CD14-positive monocyte (primary cell): ENCODE measurements around the gene STXBP4. TPM values are rescaled to one million over a fixed set of nuclear protein-coding genes. Genes with fewer than 3 reads are reported as not detected.

Experiments
- DNase-seq, 3 donors: peaks; one replicate each; pipeline ENCODE4 v3.0.0-alpha.2; 2011 to 2022
- H2AFZ ChIP-seq: 2 replicates; pipeline ENCODE4 v1.6.0; 2012; ENCODE audit warnings: mild to moderate bottlenecking, low read depth, low read length, inconsistent platforms; ENCODE audit not compliant: insufficient read depth, poor library complexity, severe bottlenecking
- H3K27ac ChIP-seq, 2 donors: 1 replicate in 1 of 2; 2 replicates in 1 of 2; pipeline ENCODE4 v1.5.1; 2012 to 2013; ENCODE audit warnings: low read length in 2 of 2, control low read depth in 1 of 2, inconsistent platforms in 1 of 2, low read depth in 1 of 2, mild to moderate bottlenecking in 1 of 2
- H3K27me3 ChIP-seq, 2 donors: one replicate each; pipeline versions ENCODE4 v1.6.0 to v1.6.1; 2011 to 2013; ENCODE audit warnings: low read length in 2 of 2; ENCODE audit not compliant: control insufficient read depth in 2 of 2, insufficient read depth in 2 of 2
- H3K36me3 ChIP-seq, 2 donors: replicated peaks in 1 of 2; 1 replicate in 1 of 2; 2 replicates in 1 of 2; pipeline versions ENCODE4 v1.5.1 to v1.6.1; 2012 to 2013; ENCODE audit warnings: low read length in 2 of 2, control low read depth in 1 of 2, inconsistent platforms in 1 of 2, mild to moderate bottlenecking in 1 of 2; ENCODE audit not compliant: insufficient read depth in 2 of 2, control insufficient read depth in 1 of 2
- H3K4me1 ChIP-seq, 2 donors: 1 replicate in 1 of 2; 2 replicates in 1 of 2; pipeline versions ENCODE4 v1.5.1 to v1.6.1; 2012 to 2013; ENCODE audit warnings: low read length in 2 of 2, control low read depth in 1 of 2, inconsistent platforms in 1 of 2, mild to moderate bottlenecking in 1 of 2, moderate library complexity in 1 of 2; ENCODE audit not compliant: insufficient read depth in 2 of 2, control insufficient read depth in 1 of 2
- H3K4me2 ChIP-seq: replicated peaks from 2 replicates; pipeline ENCODE3; 2012; ENCODE audit warnings: low read length, moderate library complexity, mild to moderate bottlenecking; ENCODE audit not compliant: poor library complexity, severe bottlenecking; ENCODE audit errors: extremely low read depth
- H3K4me3 ChIP-seq, 3 experiments: fragments of 200-600 bp in 1 of 3; sonication (generic) in 1 of 3; replicated peaks in 1 of 3; 1 replicate in 2 of 3; 2 replicates in 1 of 3; pipeline ENCODE4 v1.5.1; 2011 to 2013; ENCODE audit warnings: low read length in 3 of 3, mild to moderate bottlenecking in 3 of 3, control low read depth in 2 of 3, low read depth in 2 of 3, inconsistent platforms in 1 of 3, moderate library complexity in 1 of 3
- H3K79me2 ChIP-seq: 2 replicates; pipeline ENCODE4 v1.6.0; 2012; ENCODE audit warnings: mild to moderate bottlenecking, control low read depth, inconsistent platforms, low read length, moderate library complexity; ENCODE audit not compliant: insufficient read depth
- H3K9ac ChIP-seq: 2 replicates; pipeline ENCODE4 v1.6.0; 2017; ENCODE audit warnings: low read length, mild to moderate bottlenecking; ENCODE audit not compliant: insufficient read depth, poor library complexity, severe bottlenecking
- H3K9me3 ChIP-seq, 2 donors: replicated peaks in 1 of 2; 1 replicate in 1 of 2; 2 replicates in 1 of 2; pipeline versions ENCODE4 v1.5.1 to v1.6.1; 2012 to 2013; ENCODE audit warnings: low read length in 2 of 2, control low read depth in 1 of 2; ENCODE audit not compliant: control insufficient read depth in 1 of 2, insufficient read depth in 1 of 2
- H4K20me1 ChIP-seq: 2 replicates; pipeline ENCODE4 v1.6.0; 2012; ENCODE audit warnings: mild to moderate bottlenecking, low read length, control low read depth, moderate library complexity; ENCODE audit not compliant: insufficient read depth
- H3K27ac Mint-ChIP-seq, 7 donors: one replicate each; pipeline ENCODE4 v1.8.0; 2020; ENCODE audit warnings: mild to moderate bottlenecking in 7 of 7, mixed read lengths in 7 of 7, moderate library complexity in 6 of 7, inconsistent platforms in 2 of 7
- H3K27me3 Mint-ChIP-seq, 3 donors: one replicate each; pipeline ENCODE4 v1.8.0; 2021 to 2022; ENCODE audit warnings: low read depth in 3 of 3, mild to moderate bottlenecking in 3 of 3, mixed read lengths in 3 of 3, moderate library complexity in 3 of 3, inconsistent platforms in 1 of 3
- H3K36me3 Mint-ChIP-seq, 2 donors: one replicate each; pipeline ENCODE4 v1.8.0; 2020; ENCODE audit warnings: mixed read lengths in 2 of 2, inconsistent platforms in 1 of 2, mild to moderate bottlenecking in 1 of 2
- H3K4me1 Mint-ChIP-seq: one replicate; pipeline ENCODE4 v1.8.0; 2020; ENCODE audit warnings: mild to moderate bottlenecking, mixed read lengths
- H3K4me3 Mint-ChIP-seq, 2 donors: one replicate each; pipeline ENCODE4 v1.8.0; 2020; ENCODE audit warnings: mild to moderate bottlenecking in 2 of 2, mixed read lengths in 2 of 2, moderate library complexity in 1 of 2
- H3K9me3 Mint-ChIP-seq, 7 donors: one replicate each; pipeline ENCODE4 v1.8.0; 2020 to 2022; ENCODE audit warnings: mixed read lengths in 7 of 7, mild to moderate bottlenecking in 6 of 7, moderate library complexity in 6 of 7, inconsistent platforms in 2 of 7
- CTCF ChIP-seq: fragments of 200-600 bp; IDR thresholded peaks from one replicate; pipeline ENCODE4 v1.8.0; 2022; ENCODE audit warnings: antibody characterized with exemption, mild to moderate bottlenecking
- WGBS: methylation state at CpG from one replicate; pipeline ENCODE4 v1.1.5; 2013; ENCODE audit warnings: missing lambda C conversion rate; ENCODE audit not compliant: insufficient coverage; 5-methylcytosine and 5-hydroxymethylcytosine counted together
- intact Hi-C, 2 donors: fragments of 100-400 bp; cut with micrococcal nuclease; formaldehyde crosslinking; loops; one replicate each; pipeline versions ENCODE4 v1.15.0 to v1.15.1; 2023
- polyA plus RNA-seq, 3 donors: library from polyadenylated mRNA; depleted of rRNA in 1 of 3; unstranded in 2 of 3; stranded (reverse) in 1 of 3; fragments of 300-500 nt in 2 of 3; fragments of >200 nt in 1 of 3; fragmentation: Illumina TruSeq in 2 of 3; gene quantifications; 1 replicate in 2 of 3; 2 replicates in 1 of 3; pipeline ENCODE4 v1.2.3, GENCODE V29; 2012 to 2021

STXBP4 gene
- polyA plus RNA-seq, 3 donors = 0.27 to 1.8 (median 0.44) TPM

GRCh38 chr17:55177159-55177854 is 208.7 kb downstream of the STXBP4 start:
- Histone ChIP-seq H3K4me3 (no peak overlapping the region), H3K36me3 (no peaks in the 10 kb centered on the region), H3K9me3 (no peaks in the 10 kb centered on the region), H2AFZ (no peak overlapping the region), H3K4me1 (no peaks in the 10 kb centered on the region), H3K27ac (no peak overlapping the region), H4K20me1 (no peaks in the 10 kb centered on the region), H3K79me2 (no peaks in the 10 kb centered on the region), H3K9ac (no peak overlapping the region), H3K27me3 (no peaks in the 10 kb centered on the region), H3K4me2 (no peak overlapping the region)
- peaks cover 0 to 12% (median 2%) of the 10 kb centered on the region in 7 donors for H3K9me3 Mint-ChIP-seq
- no peaks in the 10 kb centered on the region for H3K36me3 Mint-ChIP-seq
- TF ChIP-seq CTCF = no peak
- intact Hi-C loops = no loop called here
- H3K27me3 Mint-ChIP-seq = peaks cover 0 to 2% (median 0%) of the 10 kb centered on the region in 3 donors
- no CpG with 5 or more reads among the region's 3 CpGs for WGBS
- no peak for DNase-seq
- H3K4me3 Mint-ChIP-seq = no peak overlapping the region
- H3K27ac Mint-ChIP-seq = no peak overlapping the region
- H3K4me1 Mint-ChIP-seq = peaks cover 7% of the 10 kb centered on the region

- Histone ChIP-seq H3K9ac (no peak overlapping the region), H3K4me2 (no peak overlapping the region), H3K9me3 (no peaks in the 10 kb centered on the region), H3K27me3 (no peaks in the 10 kb centered on the region), H3K4me3 (no peak overlapping the region), H4K20me1 (no peaks in the 10 kb centered on the region), H2AFZ (no peak overlapping the region), H3K79me2 (no peaks in the 10 kb centered on the region), H3K36me3 (no peaks in the 10 kb centered on the region), H3K27ac (no peak overlapping the region), H3K4me1 (no peaks in the 10 kb centered on the region)
- no peak for TF ChIP-seq CTCF
- WGBS = no CpG with 5 or more reads among the region's 2 CpGs
- no peaks in the 10 kb centered on the region for H3K36me3 Mint-ChIP-seq
- DNase-seq = no peak
- peaks cover 0 to 2% (median 0%) of the 10 kb centered on the region in 3 donors for H3K27me3 Mint-ChIP-seq
- H3K9me3 Mint-ChIP-seq = peaks cover 0 to 14% (median 6%) of the 10 kb centered on the region in 7 donors
- H3K4me1 Mint-ChIP-seq = peaks cover 7% of the 10 kb centered on the region
- H3K27ac Mint-ChIP-seq = no peak overlapping the region
- intact Hi-C loops = no loop called here
- H3K4me3 Mint-ChIP-seq = no peak overlapping the region
Measured at GRCh38 chr17:55177855-55178217, 209.3 kb downstream of the STXBP4 start.
